Uterus (tissue), 4 donors: ENCODE results near the gene LRP6. TPM values are rescaled to one million over a fixed set of nuclear protein-coding genes. Genes with fewer than 3 reads are reported as not detected.
"Not testable (repeated sequence)": the region's sequence is repeated elsewhere in the genome, so short reads cannot be mapped to it uniquely, and the experiment has no call there.

ENCODE experiments used
- DNase-seq, 2 donors: peaks; one replicate each; pipeline ENCODE4 v3.0.0-alpha.2; 2019 to 2020
- H3K27ac ChIP-seq, 2 donors: fragments of 200-600 bp; sonication (generic); 1 replicate in 1 of 2; 2 replicates in 1 of 2; pipeline ENCODE4 v1.5.1; 2016 to 2018
- H3K27me3 ChIP-seq, 2 donors: fragments of 200-600 bp; sonication (generic); one replicate each; pipeline ENCODE4 v1.5.1; 2018 to 2019; ENCODE audit warnings: control low read depth in 1 of 2
- H3K36me3 ChIP-seq, 2 donors: fragments of 200-600 bp; sonication (generic); one replicate each; pipeline ENCODE4 v1.5.1; 2019; ENCODE audit warnings: control low read depth in 1 of 2
- H3K4me1 ChIP-seq, 2 donors: fragments of 200-600 bp; sonication (generic); one replicate each; pipeline ENCODE4 v1.5.1; 2018 to 2019; ENCODE audit warnings: control low read depth in 1 of 2
- H3K4me3 ChIP-seq, 2 donors: fragments of 200-600 bp; sonication (generic); 1 replicate in 1 of 2; 2 replicates in 1 of 2; pipeline ENCODE4 v1.5.1; 2018 to 2019; ENCODE audit warnings: mild to moderate bottlenecking in 1 of 2
- H3K9me3 ChIP-seq, 2 donors: fragments of 200-600 bp; sonication (generic); one replicate each; pipeline ENCODE4 v1.5.1; 2019; ENCODE audit warnings: control low read depth in 1 of 2
- CTCF ChIP-seq, 4 experiments: fragments of 200-600 bp in 2 of 4; fragments of 450-650 bp in 2 of 4; sonication (generic) in 2 of 4; IDR thresholded peaks; one replicate each; pipeline ENCODE4 v1.5.1; 2016 to 2019; ENCODE audit warnings: antibody characterized with exemption in 4 of 4, mild to moderate bottlenecking in 2 of 4, moderate library complexity in 1 of 4
- POLR2A ChIP-seq, 2 donors: fragments of 450-650 bp; IDR thresholded peaks; one replicate each; pipeline ENCODE4 v1.6.1; 2016; ENCODE audit warnings: antibody characterized with exemption in 2 of 2, mild to moderate bottlenecking in 1 of 2, moderate library complexity in 1 of 2
- intact Hi-C: fragments of 100-400 bp; cut with DNase I; formaldehyde crosslinking; loops from one replicate; pipeline ENCODE4 v1.15.1; 2023; ENCODE audit warnings: low total_unique reads
- total RNA-seq, 4 donors: library from RNA; depleted of rRNA in 3 of 4; stranded (reverse); fragments of >200 nt in 3 of 4; gene quantifications; one replicate each; pipeline versions ENCODE4 v1.1.0 to v1.2.4, GENCODE V29; 2014 to 2023
- donor health status: DM: yes; HTN: yes; CAD: no.

Gene LRP6
- total RNA-seq, 4 donors from 2014 or later, result 18.7 to 141 (median 50.1) TPM

GRCh38 chr12:12153596-12153995, 113.2 kb downstream of the LRP6 start:
- no peaks in the 10 kb centered on the region for H3K36me3 ChIP-seq
- intact Hi-C loops, result no loop called here
- TF ChIP-seq POLR2A (IDR thresholded peaks at IDR 0.05), result no peak
- TF ChIP-seq CTCF (IDR thresholded peaks at IDR 0.05), result no peak
- DNase-seq, result no peak
- no peaks in the 10 kb centered on the region for H3K27me3 ChIP-seq
- no peaks in the 10 kb centered on the region for H3K4me1 ChIP-seq
- H3K9me3 ChIP-seq, result no peaks in the 10 kb centered on the region
- H3K27ac ChIP-seq, result no peak overlapping the region
- no peak overlapping the region for H3K4me3 ChIP-seq

- Histone ChIP-seq H3K4me1 (no peaks in the 10 kb centered on the region), H3K4me3 (no peak overlapping the region), H3K36me3 (no peaks in the 10 kb centered on the region), H3K27me3 (no peaks in the 10 kb centered on the region), H3K9me3 (no peaks in the 10 kb centered on the region), H3K27ac (no peak overlapping the region)
- no peak for TF ChIP-seq CTCF (IDR thresholded peaks at IDR 0.05)
- no peak for TF ChIP-seq POLR2A (IDR thresholded peaks at IDR 0.05)
- DNase-seq, result no peak
- intact Hi-C loops, result no loop called here
These were observed 119.7 kb downstream of the LRP6 start for GRCh38 chr12:12147111-12147510.

- H3K27ac ChIP-seq, DNase-seq, H3K9me3 ChIP-seq, intact Hi-C loops, H3K4me1 ChIP-seq, H3K36me3 ChIP-seq, H3K4me3 ChIP-seq, H3K27me3 ChIP-seq: not testable (repeated sequence)
These were observed 122.3 kb downstream of the LRP6 start for GRCh38 chr12:12144531-12144930.

- TF ChIP-seq CTCF (IDR thresholded peaks at IDR 0.05), result no peak
- TF ChIP-seq POLR2A (IDR thresholded peaks at IDR 0.05), result no peak
- H3K4me3 ChIP-seq, result no peak overlapping the region
- no peak overlapping the region for H3K27ac ChIP-seq
- no peaks in the 10 kb centered on the region for H3K9me3 ChIP-seq
- H3K4me1 ChIP-seq, result no peaks in the 10 kb centered on the region
- intact Hi-C loops, result no loop called here
- H3K27me3 ChIP-seq, result no peaks in the 10 kb centered on the region
- no peak for DNase-seq
- no peaks in the 10 kb centered on the region for H3K36me3 ChIP-seq
These were observed 125.8 kb downstream of the LRP6 start for GRCh38 chr12:12141000-12141399.

GRCh38 chr12:12138203-12139154, 128.4 kb downstream of the LRP6 start:
- H3K9me3 ChIP-seq, result no peaks in the 10 kb centered on the region
- no peak overlapping the region for H3K27ac ChIP-seq
- H3K4me1 ChIP-seq, result no peaks in the 10 kb centered on the region
- no peak for DNase-seq
- H3K4me3 ChIP-seq, result no peak overlapping the region
- no peak for TF ChIP-seq CTCF (IDR thresholded peaks at IDR 0.05)
- no peak for TF ChIP-seq POLR2A (IDR thresholded peaks at IDR 0.05)
- no peaks in the 10 kb centered on the region for H3K27me3 ChIP-seq
- H3K36me3 ChIP-seq, result no peaks in the 10 kb centered on the region
- intact Hi-C loops, result no loop called here
